Measurements from ENCODE around the gene RAB9A.
"Not testable (repeated sequence)": the region's sequence is repeated elsewhere in the genome, so short reads cannot be mapped to it uniquely, and the experiment has no call there.

The RAB9A gene

GRCh38 chrX:13670197-13670596, 18.7 kb upstream of the RAB9A start:
- no peak for DNase-seq

GRCh38 chrX:13673016-13673415, 15.9 kb upstream of the RAB9A start:
- no peak for DNase-seq

GRCh38 chrX:13676885-13677284, 12.0 kb upstream of the RAB9A start:
- DNase-seq, result no peak

- not testable (repeated sequence) for DNase-seq
These were observed 9.2 kb upstream of the RAB9A start for GRCh38 chrX:13679700-13680099.

GRCh38 chrX:13681595-13681994, 7.3 kb upstream of the RAB9A start:
- no peak for DNase-seq

GRCh38 chrX:13684361-13684760, 4.6 kb upstream of the RAB9A start:
- DNase-seq, result no peak

- peak; percentile 53 for DNase-seq
These were observed 3.7 kb upstream of the RAB9A start for GRCh38 chrX:13685126-13685763.

GRCh38 chrX:13687203-13687602, 1.7 kb upstream of the RAB9A start:
- DNase-seq, result no peak

GRCh38 chrX:13688384-13688957, 457 bp upstream of the RAB9A start:
- no peak for DNase-seq

GRCh38 chrX:13689741-13690211, 848 bp downstream of the RAB9A start:
- no peak for DNase-seq

- peak; percentile 60 for DNase-seq
These were observed 1.9 kb downstream of the RAB9A start for GRCh38 chrX:13690836-13691235.

- DNase-seq, result peak; percentile 68
These were observed 3.0 kb downstream of the RAB9A start for GRCh38 chrX:13691841-13692371.

GRCh38 chrX:13692771-13693231, 3.9 kb downstream of the RAB9A start:
- no peak for DNase-seq

- peak; percentile 36 for DNase-seq
These were observed 4.5 kb downstream of the RAB9A start for GRCh38 chrX:13693341-13693961.

- DNase-seq, result no peak
These were observed 5.4 kb downstream of the RAB9A start for GRCh38 chrX:13694359-13694758.

GRCh38 chrX:13694983-13695382, 6.1 kb downstream of the RAB9A start:
- DNase-seq, result no peak

GRCh38 chrX:13695601-13696115, 6.7 kb downstream of the RAB9A start:
- no peak for DNase-seq

GRCh38 chrX:13697455-13697854, 8.5 kb downstream of the RAB9A start:
- no peak for DNase-seq

- peak; percentile 16 for DNase-seq
These were observed 9.0 kb downstream of the RAB9A start for GRCh38 chrX:13697976-13698375.

- DNase-seq, result no peak
These were observed 9.5 kb downstream of the RAB9A start for GRCh38 chrX:13698432-13698831.

GRCh38 chrX:13699183-13699826, 10.4 kb downstream of the RAB9A start:
- DNase-seq, result no peak

- DNase-seq, result no peak
These were observed 11.5 kb downstream of the RAB9A start for GRCh38 chrX:13700380-13700779.

GRCh38 chrX:13702111-13702789, 13.3 kb downstream of the RAB9A start:
- no peak for DNase-seq
